Pancreas (tissue), 10 donors: Measurements from ENCODE around the gene KBTBD7. TPM values are rescaled to one million over a fixed set of nuclear protein-coding genes. Genes with fewer than 3 reads are reported as not detected.
A peak's percentile ranks its signal among the peaks of the same experiment; 100 is the strongest.

Source experiments
- ATAC-seq, 4 donors: fragments of 200-7000 bp; cut with Tn5 transposase; one replicate each; pipeline versions ENCODE4 v1.8.0 to v1.9.1; 2020; ENCODE audit warnings: mild to moderate bottlenecking in 4 of 4, moderate library complexity in 4 of 4
- DNase-seq, 6 donors: peaks; one replicate each; pipeline ENCODE4 v3.0.0-alpha.2; 2020
- FAIRE-seq: peaks from 2 replicates; lab custom pipeline; 2012; peaks lifted over from hg19 to GRCh38; lab: Jason Lieb, UNC
- H3K27ac ChIP-seq, 4 donors: fragments of 200-600 bp; sonication (generic); 1 replicate in 3 of 4; 2 replicates in 1 of 4; pipeline versions ENCODE4 v1.5.0 to v1.8.0; 2020
- H3K27me3 ChIP-seq, 4 donors: fragments of 200-600 bp; one replicate each; pipeline ENCODE4 v1.8.0; 2021
- H3K36me3 ChIP-seq, 3 donors: fragments of 200-600 bp; sonication (generic) in 1 of 3; one replicate each; pipeline versions ENCODE4 v1.5.0 to v1.8.0; 2020 to 2021
- H3K4me1 ChIP-seq, 3 donors: fragments of 200-600 bp; one replicate each; pipeline ENCODE4 v1.8.0; 2021
- H3K4me3 ChIP-seq, 4 donors: fragments of 200-600 bp; sonication (generic) in 2 of 4; one replicate each; pipeline versions ENCODE4 v1.5.0 to v1.8.0; 2020 to 2021
- H3K9me3 ChIP-seq, 4 donors: fragments of 200-600 bp; one replicate each; pipeline ENCODE4 v1.8.0; 2021
- CTCF ChIP-seq, 4 donors: fragments of 200-600 bp; sonication (generic) in 3 of 4; IDR thresholded peaks; one replicate each; pipeline versions ENCODE4 v1.5.0 to v1.8.0; 2021; ENCODE audit warnings: antibody characterized with exemption in 4 of 4
- WGBS, 2 donors: extraction: QIAGEN DNeasy Blood & Tissue Kit; methylation state at CpG; one replicate each; pipeline ENCODE4 v1.1.7; 2013; 5-methylcytosine and 5-hydroxymethylcytosine counted together
- intact Hi-C, 3 donors: fragments of 100-400 bp; cut with DNase I; formaldehyde crosslinking; loops; one replicate each; pipeline versions ENCODE4 v1.11.1 to v1.14.2; 2022
- polyA plus RNA-seq, 2 donors: library from polyadenylated mRNA; stranded (reverse); fragments of 200-250 nt; gene quantifications; one replicate each; pipeline ENCODE4 v1.2.3, GENCODE V29; 2013
- total RNA-seq, 6 donors: library from RNA; stranded (reverse); fragmentation: NEBNext Ultra II Directional in 4 of 6; extraction: Animal tissue kit (Norgen Biotek cat#: 25700) in 4 of 6; gene quantifications; one replicate each; pipeline versions ENCODE4 v1.2.1 to v1.2.4, GENCODE V29; 2021 to 2023
- donor health status: healthy with polysubstance abuse.
- donor health status: DM: no; HTN: no; CAD: no; lungs with moderate emphysema.
- donor health status: DM: no; HTN: no; CAD: no.
- donor health status: control.
- donor health status: control.
- donor health status: Bipolar disorder and iron deficiency.
- donor health status: DM: yes; HTN: yes; CAD: no.
- donor health status: DM: no; HTN: no; CAD: no.
- donor health status: DM: no; HTN: no; CAD: no.
- donor health status: DM: yes; HTN: yes; CAD: no.

KBTBD7 gene
- total and polyA plus RNA-seq, 8 donors: 1.9 to 5.9 (median 3.4) TPM

- ATAC-seq: peak; percentile 83 to 96 (median 95)
- Histone ChIP-seq H3K27ac (no peak overlapping the region), H3K4me3 (no peak overlapping the region), H3K36me3 (peaks cover 0 to 4% (median 0%) of the 10 kb centered on the region in 3 donors), H3K4me1 (no peaks in the 10 kb centered on the region), H3K9me3 (no peaks in the 10 kb centered on the region), H3K27me3 (no peaks in the 10 kb centered on the region)
- WGBS, 2 donors: 36 to 41% methylated on average over 6 of the region's 6 CpGs
- peak in 3 of 6 donors; percentile 25 to 64 (median 39) for DNase-seq
- intact Hi-C loops: loop anchor here in 1 of 3 donors (5.0 kb wide), 1 partner anchor 145 kb away; no protein-coding TSS in a partner anchor
- FAIRE-seq: peak; percentile 83
- TF ChIP-seq CTCF (IDR thresholded peaks at IDR 0.05): peak; percentile 51 to 88 (median 74)
Measured at GRCh38 chr13:41222259-41222852, 28.0 kb upstream of the KBTBD7 start.

- 88 to 94% methylated on average over 3 of the region's 3 CpGs for WGBS, 2 donors
- TF ChIP-seq CTCF (IDR thresholded peaks at IDR 0.05): no peak
- H3K36me3 ChIP-seq: peaks cover 0 to 4% (median 0%) of the 10 kb centered on the region in 3 donors
- no peaks in the 10 kb centered on the region for H3K9me3 ChIP-seq
- intact Hi-C loops: loop anchor here in 1 of 3 donors (5.0 kb wide), 1 partner anchor 143 kb away; no protein-coding TSS in a partner anchor
- ATAC-seq (no peak), FAIRE-seq (no peak), DNase-seq (no peak)
- H3K27me3 ChIP-seq: no peaks in the 10 kb centered on the region
- H3K4me3 ChIP-seq: no peak overlapping the region
- no peak overlapping the region for H3K27ac ChIP-seq
- H3K4me1 ChIP-seq: no peaks in the 10 kb centered on the region
Measured at GRCh38 chr13:41220401-41220800, 26.0 kb upstream of the KBTBD7 start.

- H3K36me3 ChIP-seq: no peaks in the 10 kb centered on the region
- H3K4me3 ChIP-seq: no peak overlapping the region
- no peak for TF ChIP-seq CTCF (IDR thresholded peaks at IDR 0.05)
- H3K27me3 ChIP-seq: no peaks in the 10 kb centered on the region
- intact Hi-C loops: loop anchor here in 1 of 3 donors (10.0 kb wide), 1 partner anchor 141 kb away; no protein-coding TSS in a partner anchor
- H3K27ac ChIP-seq: no peak overlapping the region
- H3K9me3 ChIP-seq: no peaks in the 10 kb centered on the region
- DNase-seq (no peak), FAIRE-seq (no peak), ATAC-seq (no peak)
- no peaks in the 10 kb centered on the region for H3K4me1 ChIP-seq
Measured at GRCh38 chr13:41216160-41216559, 21.8 kb upstream of the KBTBD7 start.

- DNase-seq: no peak
- 64 to 92% methylated on average over 3 of the region's 3 CpGs for WGBS, 2 donors
- no peak for ATAC-seq
- no peak for TF ChIP-seq CTCF (IDR thresholded peaks at IDR 0.05)
- H3K36me3 ChIP-seq: no peaks in the 10 kb centered on the region
- H3K27me3 ChIP-seq: no peaks in the 10 kb centered on the region
- H3K4me1 ChIP-seq: no peaks in the 10 kb centered on the region
- intact Hi-C loops: loop anchor here in 1 of 3 donors (10.0 kb wide), 1 partner anchor 139 kb away; no protein-coding TSS in a partner anchor
- H3K4me3 ChIP-seq: no peak overlapping the region
- no peak overlapping the region for H3K27ac ChIP-seq
- FAIRE-seq: no peak
- no peaks in the 10 kb centered on the region for H3K9me3 ChIP-seq
Measured at GRCh38 chr13:41213919-41214318, 19.6 kb upstream of the KBTBD7 start.

- intact Hi-C loops: loop anchor here in 1 of 3 donors (10.0 kb wide), 1 partner anchor 139 kb away; no protein-coding TSS in a partner anchor
- WGBS, 2 donors: 94 to 98% methylated on average over 3 of the region's 3 CpGs
- H3K36me3 ChIP-seq: no peaks in the 10 kb centered on the region
- DNase-seq: no peak
- H3K27me3 ChIP-seq: no peaks in the 10 kb centered on the region
- H3K4me3 ChIP-seq: no peak overlapping the region
- H3K27ac ChIP-seq: no peak overlapping the region
- H3K9me3 ChIP-seq: no peaks in the 10 kb centered on the region
- no peak for TF ChIP-seq CTCF (IDR thresholded peaks at IDR 0.05)
- H3K4me1 ChIP-seq: no peaks in the 10 kb centered on the region
- no peak for FAIRE-seq
- ATAC-seq: no peak
Measured at GRCh38 chr13:41213316-41213715, 18.9 kb upstream of the KBTBD7 start.
